ENCODE measurements around the gene MYO5B.

GRCh38 chr18:50097702-50098101, 97.2 kb downstream of the MYO5B start:
- TF ChIP-seq, protein P1, sequence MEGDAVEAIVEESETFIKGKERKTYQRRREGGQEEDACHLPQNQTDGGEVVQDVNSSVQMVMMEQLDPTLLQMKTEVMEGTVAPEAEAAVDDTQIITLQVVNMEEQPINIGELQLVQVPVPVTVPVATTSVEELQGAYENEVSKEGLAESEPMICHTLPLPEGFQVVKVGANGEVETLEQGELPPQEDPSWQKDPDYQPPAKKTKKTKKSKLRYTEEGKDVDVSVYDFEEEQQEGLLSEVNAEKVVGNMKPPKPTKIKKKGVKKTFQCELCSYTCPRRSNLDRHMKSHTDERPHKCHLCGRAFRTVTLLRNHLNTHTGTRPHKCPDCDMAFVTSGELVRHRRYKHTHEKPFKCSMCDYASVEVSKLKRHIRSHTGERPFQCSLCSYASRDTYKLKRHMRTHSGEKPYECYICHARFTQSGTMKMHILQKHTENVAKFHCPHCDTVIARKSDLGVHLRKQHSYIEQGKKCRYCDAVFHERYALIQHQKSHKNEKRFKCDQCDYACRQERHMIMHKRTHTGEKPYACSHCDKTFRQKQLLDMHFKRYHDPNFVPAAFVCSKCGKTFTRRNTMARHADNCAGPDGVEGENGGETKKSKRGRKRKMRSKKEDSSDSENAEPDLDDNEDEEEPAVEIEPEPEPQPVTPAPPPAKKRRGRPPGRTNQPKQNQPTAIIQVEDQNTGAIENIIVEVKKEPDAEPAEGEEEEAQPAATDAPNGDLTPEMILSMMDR (IDR thresholded peaks at IDR 0.05) = no peak
- no peak for TF ChIP-seq ZFX (IDR thresholded peaks at IDR 0.05; ENCODE audit: borderline replicate concordance)

All from 22Rv1 (cell line).